Gastrocnemius medialis (tissue), 4 donors: Measurements from ENCODE around the gene MAPKAP1. TPM values are rescaled to one million over a fixed set of nuclear protein-coding genes. Genes with fewer than 3 reads are reported as not detected.

Experiments
- ATAC-seq, 2 donors: fragments of 150-250 bp; one replicate each; pipeline ENCODE4 v1.9.1; 2016
- DNase-seq, 2 donors: peaks; one replicate each; pipeline ENCODE4 v3.0.0-alpha.2; 2019
- H3K27ac ChIP-seq, 4 donors: fragments of 200-600 bp; sonication (generic); 1 replicate in 1 of 4; 2 replicates in 3 of 4; pipeline ENCODE4 v1.5.1; 2016 to 2018; ENCODE audit warnings: mild to moderate bottlenecking in 2 of 4, moderate library complexity in 1 of 4
- H3K27me3 ChIP-seq, 3 donors: fragments of 200-600 bp; sonication (generic) in 2 of 3; 1 replicate in 1 of 3; 2 replicates in 2 of 3; pipeline versions ENCODE4 v1.5.1 to v1.6.0; 2016 to 2019; ENCODE audit warnings: mild to moderate bottlenecking in 1 of 3, moderate library complexity in 1 of 3
- H3K36me3 ChIP-seq, 2 donors: fragments of 200-600 bp; sonication (generic) in 1 of 2; one replicate each; pipeline ENCODE4 v1.5.1; 2017 to 2018
- H3K4me1 ChIP-seq, 2 donors: fragments of 200-600 bp; sonication (generic) in 1 of 2; one replicate each; pipeline ENCODE4 v1.5.1; 2016 to 2017; ENCODE audit warnings: mild to moderate bottlenecking in 2 of 2
- H3K4me3 ChIP-seq, 4 donors: fragments of 200-600 bp; sonication (generic) in 3 of 4; 1 replicate in 1 of 4; 2 replicates in 3 of 4; pipeline ENCODE4 v1.5.1; 2016 to 2019; ENCODE audit warnings: mild to moderate bottlenecking in 2 of 4
- H3K9me3 ChIP-seq, 3 donors: fragments of 200-600 bp; sonication (generic) in 2 of 3; 1 replicate in 1 of 3; 2 replicates in 2 of 3; pipeline ENCODE4 v1.5.1; 2016 to 2019
- CTCF ChIP-seq, 5 experiments: fragments of 450-650 bp in 3 of 5; fragments of 200-600 bp in 2 of 5; sonication (generic) in 2 of 5; IDR thresholded peaks in 4 of 5; conservative IDR thresholded peaks in 1 of 5; 1 replicate in 4 of 5; 2 replicates in 1 of 5; pipeline ENCODE4 v1.5.1; 2016 to 2019; ENCODE audit warnings: antibody characterized with exemption in 5 of 5, mild to moderate bottlenecking in 3 of 5, moderate library complexity in 3 of 5
- POLR2A ChIP-seq, 2 donors: fragments of 450-650 bp; IDR thresholded peaks; one replicate each; pipeline ENCODE4 v1.6.1; 2017; ENCODE audit warnings: antibody characterized with exemption in 2 of 2, mild to moderate bottlenecking in 2 of 2, moderate library complexity in 2 of 2
- in situ Hi-C, 4 donors: fragments of 200-750 bp; cut with MboI; loops; one replicate each; pipeline versions ENCODE4 v1.15.0 to v1.8.0; 2017; ENCODE audit warnings: low sequenced_read_pairs in 4 of 4
- intact Hi-C: fragments of 100-400 bp; cut with DNase I; formaldehyde crosslinking; loops from one replicate; pipeline ENCODE4 v1.15.1; 2023; ENCODE audit warnings: low total_unique reads
- total RNA-seq, 4 donors: library from RNA; depleted of rRNA; stranded (reverse); fragments of >200 nt; gene quantifications; one replicate each; pipeline versions ENCODE4 v1.1.0 to v1.2.3, GENCODE V29; 2016

Gene MAPKAP1
- total RNA-seq, 4 donors from 2014 or later, result 58.2 to 123 (median 104) TPM

DNA sequence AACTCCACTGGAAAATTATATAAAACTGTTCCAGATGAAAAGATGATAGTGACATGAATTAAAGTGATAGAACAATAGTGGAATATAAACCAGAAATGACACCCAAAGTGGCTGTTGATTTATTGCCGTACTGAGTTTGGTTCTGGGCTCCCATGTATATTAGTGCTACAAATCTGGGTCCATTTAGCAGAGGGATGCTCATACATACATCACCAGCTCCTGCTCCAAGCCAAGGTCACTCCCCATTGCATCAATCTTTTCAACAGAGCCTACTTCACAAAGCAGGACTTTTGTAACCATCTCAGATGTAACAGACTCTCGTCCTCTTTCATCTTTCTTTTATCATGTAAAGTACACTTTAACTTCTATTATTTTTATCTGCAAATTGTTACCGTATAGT lies 236.8 kb downstream of the MAPKAP1 start:
- TF ChIP-seq POLR2A (IDR thresholded peaks at IDR 0.05) (no peak), CTCF (IDR thresholded peaks at IDR 0.05 in 4 of 5, conservative IDR thresholded peaks at IDR 0.05 in 1 of 5) (no peak)
- intact Hi-C loops (no loop called here), in situ Hi-C loops (no loop called here)
- no peak for DNase-seq
- no peak overlapping the region for H3K27ac ChIP-seq
- H3K9me3 ChIP-seq, result no peaks in the 10 kb centered on the region
- H3K27me3 ChIP-seq, result no peaks in the 10 kb centered on the region
- no peaks in the 10 kb centered on the region for H3K36me3 ChIP-seq
- no peaks in the 10 kb centered on the region for H3K4me1 ChIP-seq
- no peak for ATAC-seq
- H3K4me3 ChIP-seq, result no peak overlapping the region

DNA sequence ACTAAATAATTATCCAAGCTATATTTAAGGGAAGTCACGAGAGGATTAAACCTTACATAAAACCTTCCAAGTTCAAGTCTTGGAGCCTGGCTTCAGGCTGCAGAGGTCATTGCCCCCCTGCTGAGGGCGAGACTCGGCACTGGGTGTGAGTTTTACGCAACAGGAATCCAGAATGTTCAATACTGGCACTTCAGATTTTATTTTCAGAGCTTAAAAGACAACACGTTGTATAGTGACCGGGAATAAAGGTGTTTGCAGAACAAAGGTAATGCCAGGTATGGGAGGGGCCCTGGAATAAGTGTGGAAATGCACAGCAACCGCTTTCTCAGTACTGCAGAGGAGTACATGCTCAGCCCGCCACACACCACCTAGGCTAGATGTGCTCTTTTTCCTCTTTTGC lies 238.4 kb downstream of the MAPKAP1 start:
- Histone ChIP-seq H3K9me3 (no peaks in the 10 kb centered on the region), H3K4me1 (no peaks in the 10 kb centered on the region), H3K27me3 (no peaks in the 10 kb centered on the region), H3K27ac (no peak overlapping the region), H3K36me3 (no peaks in the 10 kb centered on the region), H3K4me3 (no peak overlapping the region)
- intact Hi-C loops, result no loop called here
- in situ Hi-C loops, result no loop called here
- TF ChIP-seq CTCF (IDR thresholded peaks at IDR 0.05 in 4 of 5, conservative IDR thresholded peaks at IDR 0.05 in 1 of 5) (no peak), POLR2A (IDR thresholded peaks at IDR 0.05) (no peak)
- DNase-seq (no peak), ATAC-seq (no peak)

DNA sequence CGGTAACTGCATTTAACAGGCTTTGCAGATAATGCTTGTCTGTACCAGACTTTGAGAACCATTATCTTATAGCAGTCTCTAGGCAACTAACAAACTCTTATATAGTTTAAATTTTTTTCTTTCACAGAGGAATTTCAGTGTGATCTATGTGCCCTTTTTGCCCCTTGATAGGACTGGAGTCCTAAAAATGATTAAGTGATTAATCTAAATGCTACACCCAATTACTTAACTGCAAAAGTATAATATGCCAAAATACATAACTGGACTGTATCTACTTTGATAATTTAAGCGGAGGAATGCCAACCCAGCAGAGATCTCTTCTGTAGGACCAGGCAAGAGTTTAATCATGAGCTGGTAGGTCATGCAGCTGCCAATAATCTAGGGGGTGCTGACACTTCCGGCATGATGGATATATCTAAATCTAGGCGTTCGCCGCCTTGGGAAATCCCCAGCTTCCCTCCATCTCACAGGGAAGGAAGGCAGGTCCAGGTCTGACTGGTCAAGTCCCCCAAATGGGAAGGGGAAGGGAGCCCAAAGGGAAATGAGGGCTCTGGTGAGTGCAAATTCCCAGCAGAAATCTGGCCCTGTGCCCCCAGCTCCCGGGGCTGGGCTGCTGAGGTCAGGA lies 239.8 kb downstream of the MAPKAP1 start:
- Histone ChIP-seq H3K4me3 (no peak overlapping the region), H3K4me1 (no peaks in the 10 kb centered on the region), H3K27me3 (no peaks in the 10 kb centered on the region), H3K27ac (no peak overlapping the region), H3K9me3 (no peaks in the 10 kb centered on the region), H3K36me3 (no peaks in the 10 kb centered on the region)
- ATAC-seq, result no peak
- TF ChIP-seq CTCF (IDR thresholded peaks at IDR 0.05 in 4 of 5, conservative IDR thresholded peaks at IDR 0.05 in 1 of 5) (no peak), POLR2A (IDR thresholded peaks at IDR 0.05) (no peak)
- no peak for DNase-seq
- intact Hi-C loops (no loop called here), in situ Hi-C loops (no loop called here)

GRCh38 chr9:125466411-125466810 lies 240.6 kb downstream of the MAPKAP1 start:
- H3K9me3 ChIP-seq, result no peaks in the 10 kb centered on the region
- peaks cover 0 to 5% of the 10 kb centered on the region in 2 donors for H3K36me3 ChIP-seq
- DNase-seq (no peak), ATAC-seq (no peak)
- in situ Hi-C loops, result no loop called here
- no peaks in the 10 kb centered on the region for H3K27me3 ChIP-seq
- intact Hi-C loops, result no loop called here
- no peak overlapping the region for H3K27ac ChIP-seq
- TF ChIP-seq POLR2A (IDR thresholded peaks at IDR 0.05), result no peak
- TF ChIP-seq CTCF (IDR thresholded peaks at IDR 0.05 in 4 of 5, conservative IDR thresholded peaks at IDR 0.05 in 1 of 5), result no peak
- H3K4me3 ChIP-seq, result no peak overlapping the region
- no peaks in the 10 kb centered on the region for H3K4me1 ChIP-seq
